Spleen (tissue), 11 donors: ENCODE measurements around the gene BRCC3. TPM values are rescaled to one million over a fixed set of nuclear protein-coding genes. Genes with fewer than 3 reads are reported as not detected.

Source experiments
- DNase-seq: peaks from one replicate; pipeline ENCODE4 v3.0.0-alpha.2; 2020
- H3K27ac ChIP-seq, 8 donors: fragments of 200-600 bp; sonication (generic) in 7 of 8; 1 replicate in 4 of 8; 2 replicates in 4 of 8; pipeline versions ENCODE4 v1.5.0 to v1.8.0; 2016 to 2021; ENCODE audit warnings: inconsistent platforms in 4 of 8, mild to moderate bottlenecking in 4 of 8, moderate library complexity in 1 of 8
- H3K27me3 ChIP-seq, 7 donors: fragments of 200-600 bp; sonication (generic) in 6 of 7; replicated peaks in 1 of 7; 1 replicate in 4 of 7; 2 replicates in 3 of 7; pipeline versions ENCODE4 v1.5.0 to v1.8.0; 2016 to 2021; ENCODE audit warnings: inconsistent platforms in 3 of 7, mild to moderate bottlenecking in 1 of 7
- H3K36me3 ChIP-seq, 6 donors: fragments of 200-600 bp; sonication (generic) in 5 of 6; 1 replicate in 4 of 6; 2 replicates in 2 of 6; pipeline versions ENCODE4 v1.5.0 to v1.8.0; 2016 to 2021; ENCODE audit warnings: inconsistent platforms in 2 of 6
- H3K4me1 ChIP-seq, 6 donors: fragments of 200-600 bp; sonication (generic) in 5 of 6; 1 replicate in 3 of 6; 2 replicates in 3 of 6; pipeline versions ENCODE4 v1.5.0 to v1.8.0; 2016 to 2021; ENCODE audit warnings: inconsistent platforms in 3 of 6
- H3K4me3 ChIP-seq, 8 donors: fragments of 200-600 bp; sonication (generic) in 7 of 8; 1 replicate in 4 of 8; 2 replicates in 4 of 8; pipeline versions ENCODE4 v1.5.0 to v1.8.0; 2016 to 2021; ENCODE audit warnings: inconsistent platforms in 4 of 8, mild to moderate bottlenecking in 4 of 8, moderate library complexity in 2 of 8
- H3K9me3 ChIP-seq, 8 donors: fragments of 200-600 bp; sonication (generic) in 7 of 8; 1 replicate in 4 of 8; 2 replicates in 4 of 8; pipeline versions ENCODE4 v1.5.0 to v1.8.0; 2016 to 2021; ENCODE audit warnings: inconsistent platforms in 4 of 8
- POLR2A ChIP-seq, 3 donors: fragments of 450-650 bp; IDR thresholded peaks; one replicate each; pipeline ENCODE4 v1.5.1; 2017; ENCODE audit warnings: antibody characterized with exemption in 3 of 3, mild to moderate bottlenecking in 1 of 3
- POLR2AphosphoS5 ChIP-seq, 3 donors: sonication (generic); formaldehyde crosslinking; IDR thresholded peaks; one replicate each; pipeline ENCODE4 v1.5.1; 2017; ENCODE audit warnings: antibody characterized with exemption in 3 of 3
- WGBS, 5 donors: extraction: QIAGEN DNeasy Blood & Tissue Kit in 3 of 5; methylation state at CpG; one replicate each; pipeline versions ENCODE4 v1.1.5 to v1.1.7; 2013 to 2018; 5-methylcytosine and 5-hydroxymethylcytosine counted together
- intact Hi-C: fragments of 100-400 bp; cut with DNase I; formaldehyde crosslinking; loops from one replicate; pipeline ENCODE4 v1.15.0; 2023; ENCODE audit warnings: low total_unique reads
- polyA plus RNA-seq, 3 donors: library from polyadenylated mRNA; stranded (reverse); fragments of 200-250 nt; gene quantifications; one replicate each; pipeline ENCODE4 v1.2.1, GENCODE V29; 2013
- total RNA-seq, 7 donors: library from RNA; depleted of rRNA in 3 of 7; stranded (reverse); fragments of >200 nt in 3 of 7; fragmentation: NEBNext Ultra II Directional in 4 of 7; extraction: Animal tissue kit (Norgen Biotek cat#: 25700) in 4 of 7; gene quantifications; one replicate each; pipeline versions ENCODE4 v1.1.0 to v1.2.1, GENCODE V29; 2016 to 2021
- TF ChIP-seq, protein P1 (sequence below), 11 experiments: fragments of 200-600 bp in 7 of 11; fragments of 450-650 bp in 4 of 11; sonication (generic) in 4 of 11; IDR thresholded peaks in 8 of 11; conservative IDR thresholded peaks in 3 of 11; 1 replicate in 7 of 11; 2 replicates in 4 of 11; pipeline versions ENCODE4 v1.4.0 to v1.8.0; 2016 to 2021; ENCODE audit warnings: antibody characterized with exemption in 11 of 11, inconsistent platforms in 4 of 11, mild to moderate bottlenecking in 1 of 11
- donor health status: healthy with polysubstance abuse.
- donor health status: DM: no; HTN: no; CAD: no; lungs with moderate emphysema.
- donor health status: DM: no; HTN: no; CAD: no.
- donor health status: Bipolar disorder and iron deficiency.
- donor health status: healthy.
- donor health status: DM: no; HTN: no; CAD: no.
- donor health status: DM: yes; HTN: yes; CAD: no.

BRCC3 gene
- total and polyA plus RNA-seq, 10 donors: 5.8 to 17.8 (median 13.2) TPM

DNA sequence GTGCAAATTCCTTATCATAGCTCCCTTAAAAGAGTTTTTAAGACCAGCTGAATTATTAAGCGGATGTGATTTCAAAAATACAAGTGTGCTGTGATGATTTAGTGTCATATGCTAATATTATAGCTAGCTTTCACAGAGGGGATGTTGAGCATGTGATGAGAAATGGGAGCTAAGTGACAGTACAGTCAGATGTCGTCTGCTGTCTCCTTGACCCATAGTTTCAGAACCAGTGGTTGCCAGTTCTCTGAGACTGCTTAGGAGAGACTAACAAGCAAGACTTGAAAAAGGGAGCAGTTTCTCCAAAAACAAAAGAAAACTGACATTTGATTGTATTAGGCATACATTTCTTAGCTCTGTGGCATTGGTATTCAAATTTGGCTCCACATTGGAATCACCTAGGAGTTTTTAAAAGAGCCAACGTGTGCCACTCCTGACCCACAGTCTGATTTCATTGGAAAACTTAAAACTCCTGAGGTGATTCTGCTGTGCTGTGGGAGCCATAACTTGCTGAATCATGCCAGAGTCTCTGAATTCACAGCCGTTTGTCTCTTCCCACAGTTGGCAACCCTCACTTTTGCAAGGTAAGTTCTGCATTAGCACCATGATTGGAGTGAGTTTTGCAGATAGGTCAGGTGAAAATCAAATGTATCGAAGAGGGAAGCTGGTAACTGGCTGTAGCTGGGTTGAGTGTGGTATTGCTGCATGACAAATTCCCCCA lies 24.3 kb upstream of the BRCC3 start:
- no peak overlapping the region for H3K27ac ChIP-seq
- intact Hi-C loops: no loop called here
- no peak for DNase-seq
- TF ChIP-seq, protein P1, sequence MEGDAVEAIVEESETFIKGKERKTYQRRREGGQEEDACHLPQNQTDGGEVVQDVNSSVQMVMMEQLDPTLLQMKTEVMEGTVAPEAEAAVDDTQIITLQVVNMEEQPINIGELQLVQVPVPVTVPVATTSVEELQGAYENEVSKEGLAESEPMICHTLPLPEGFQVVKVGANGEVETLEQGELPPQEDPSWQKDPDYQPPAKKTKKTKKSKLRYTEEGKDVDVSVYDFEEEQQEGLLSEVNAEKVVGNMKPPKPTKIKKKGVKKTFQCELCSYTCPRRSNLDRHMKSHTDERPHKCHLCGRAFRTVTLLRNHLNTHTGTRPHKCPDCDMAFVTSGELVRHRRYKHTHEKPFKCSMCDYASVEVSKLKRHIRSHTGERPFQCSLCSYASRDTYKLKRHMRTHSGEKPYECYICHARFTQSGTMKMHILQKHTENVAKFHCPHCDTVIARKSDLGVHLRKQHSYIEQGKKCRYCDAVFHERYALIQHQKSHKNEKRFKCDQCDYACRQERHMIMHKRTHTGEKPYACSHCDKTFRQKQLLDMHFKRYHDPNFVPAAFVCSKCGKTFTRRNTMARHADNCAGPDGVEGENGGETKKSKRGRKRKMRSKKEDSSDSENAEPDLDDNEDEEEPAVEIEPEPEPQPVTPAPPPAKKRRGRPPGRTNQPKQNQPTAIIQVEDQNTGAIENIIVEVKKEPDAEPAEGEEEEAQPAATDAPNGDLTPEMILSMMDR (IDR thresholded peaks at IDR 0.05 in 8 of 11, conservative IDR thresholded peaks at IDR 0.05 in 3 of 11): no peak
- TF ChIP-seq POLR2A (IDR thresholded peaks at IDR 0.05) (no peak), POLR2AphosphoS5 (IDR thresholded peaks at IDR 0.05) (no peak)
- WGBS, 5 donors: 68 to 89% (median 80%) methylated on average over 5 of the region's 5 CpGs
- no peaks in the 10 kb centered on the region for H3K27me3 ChIP-seq
- no peak overlapping the region for H3K4me3 ChIP-seq
- no peaks in the 10 kb centered on the region for H3K9me3 ChIP-seq
- peaks cover 0 to 28% (median 2%) of the 10 kb centered on the region in 6 donors for H3K36me3 ChIP-seq
- H3K4me1 ChIP-seq: peaks cover 0 to 6% (median 0%) of the 10 kb centered on the region in 6 donors

DNA sequence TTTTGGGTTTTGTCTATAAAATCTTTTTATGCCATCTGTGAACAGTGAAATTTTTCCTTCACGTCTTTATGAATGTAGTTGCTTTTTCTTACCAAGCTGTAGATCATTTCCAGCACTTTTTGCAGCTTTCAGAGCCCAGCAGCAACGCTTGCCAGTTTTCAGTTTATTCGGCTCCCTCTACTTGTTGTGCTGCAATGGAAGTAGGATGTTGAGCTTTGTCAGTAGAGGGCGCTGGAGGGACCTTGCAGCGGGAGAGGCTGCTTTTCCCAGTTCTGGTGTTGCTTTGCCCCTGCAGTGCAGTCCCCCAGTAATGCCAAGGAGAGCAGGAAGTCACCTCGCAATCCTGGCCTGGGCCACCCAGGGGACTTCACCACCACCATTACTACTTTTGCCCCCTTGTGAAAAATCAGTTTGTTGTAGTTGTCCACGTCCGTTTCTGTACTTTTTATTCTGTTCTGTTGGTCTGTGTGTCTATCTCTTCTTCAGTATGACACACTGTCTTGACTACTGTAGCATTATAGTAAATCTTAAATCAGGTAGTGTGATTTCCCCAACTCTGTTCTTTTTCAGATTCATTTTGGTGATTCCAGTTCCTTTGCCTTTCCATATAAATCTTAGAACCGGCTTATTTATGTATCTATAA lies 22.2 kb upstream of the BRCC3 start:
- no peak overlapping the region for H3K27ac ChIP-seq
- TF ChIP-seq POLR2AphosphoS5 (IDR thresholded peaks at IDR 0.05): no peak
- TF ChIP-seq, protein P1 (IDR thresholded peaks at IDR 0.05 in 8 of 11, conservative IDR thresholded peaks at IDR 0.05 in 3 of 11): peak in 9 of 11 experiments; percentile 14 to 64 (median 52)
- DNase-seq: peak; percentile 77
- no peaks in the 10 kb centered on the region for H3K9me3 ChIP-seq
- H3K27me3 ChIP-seq: no peaks in the 10 kb centered on the region
- no peak overlapping the region for H3K4me3 ChIP-seq
- 40 to 54% (median 47%) methylated on average over 9 of the region's 9 CpGs for WGBS, 5 donors
- peaks cover 0 to 43% (median 2%) of the 10 kb centered on the region in 6 donors for H3K36me3 ChIP-seq
- intact Hi-C loops: no loop called here
- peaks cover 0 to 6% (median 0%) of the 10 kb centered on the region in 6 donors for H3K4me1 ChIP-seq

DNA sequence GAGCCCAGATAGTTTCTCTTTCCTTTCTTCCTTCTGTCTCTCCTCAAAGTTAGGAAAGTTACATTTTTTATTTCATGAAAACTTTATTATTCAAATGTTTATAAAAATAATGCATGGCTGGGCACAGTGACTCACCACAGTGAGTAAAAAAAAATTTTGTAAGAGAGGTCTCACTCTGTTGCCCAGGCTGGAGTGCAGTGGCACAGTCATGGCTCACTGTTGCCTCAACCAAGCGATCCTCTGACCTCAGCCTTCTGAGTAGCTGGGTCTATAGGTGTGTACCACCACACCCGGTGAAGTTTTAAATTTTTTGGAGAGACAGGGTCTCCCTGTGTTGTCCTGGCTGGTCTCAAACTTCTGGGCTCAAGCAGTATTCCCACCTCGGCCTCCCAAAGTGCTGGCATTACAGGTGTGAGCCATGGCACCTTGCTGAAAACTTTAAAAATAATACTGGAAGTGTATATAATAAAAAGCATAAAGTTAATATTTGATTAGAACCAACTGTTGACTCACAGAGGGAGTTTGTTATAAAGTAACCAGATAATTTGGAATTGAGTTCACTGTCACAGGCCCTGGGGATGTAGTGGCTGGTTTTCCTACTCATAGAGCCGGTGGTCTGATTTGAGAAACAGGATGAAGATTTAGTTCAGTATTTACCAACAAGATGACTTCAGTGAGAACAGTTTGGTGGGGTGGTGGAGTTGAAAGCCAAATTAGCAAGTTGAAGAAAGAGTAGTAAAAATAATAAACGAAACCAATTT lies 18.4 kb upstream of the BRCC3 start:
- intact Hi-C loops: no loop called here
- 70 to 91% (median 88%) methylated on average over 5 of the region's 5 CpGs for WGBS, 5 donors

More for the DNA sequence above, 18.4 kb upstream of the BRCC3 start:
- peaks cover 0 to 21% (median 8%) of the 10 kb centered on the region in 6 donors for H3K4me1 ChIP-seq
- no peak for DNase-seq
- H3K36me3 ChIP-seq: peaks cover 0 to 37% (median 0%) of the 10 kb centered on the region in 6 donors
- no peaks in the 10 kb centered on the region for H3K27me3 ChIP-seq
- H3K4me3 ChIP-seq: no peak overlapping the region
- H3K27ac ChIP-seq: no peak overlapping the region
- TF ChIP-seq POLR2A (IDR thresholded peaks at IDR 0.05) (no peak), POLR2AphosphoS5 (IDR thresholded peaks at IDR 0.05) (no peak)
- TF ChIP-seq, protein P1 (IDR thresholded peaks at IDR 0.05 in 8 of 11, conservative IDR thresholded peaks at IDR 0.05 in 3 of 11): no peak
- H3K9me3 ChIP-seq: no peaks in the 10 kb centered on the region
